Measurements from ENCODE around the gene TBC1D22A. TPM values are rescaled to one million over a fixed set of nuclear protein-coding genes. Genes with fewer than 3 reads are reported as not detected.

Gene TBC1D22A
- total RNA-seq, 4 donors from 2014 or later = 16.2 to 22.2 (median 17.8) TPM

DNA sequence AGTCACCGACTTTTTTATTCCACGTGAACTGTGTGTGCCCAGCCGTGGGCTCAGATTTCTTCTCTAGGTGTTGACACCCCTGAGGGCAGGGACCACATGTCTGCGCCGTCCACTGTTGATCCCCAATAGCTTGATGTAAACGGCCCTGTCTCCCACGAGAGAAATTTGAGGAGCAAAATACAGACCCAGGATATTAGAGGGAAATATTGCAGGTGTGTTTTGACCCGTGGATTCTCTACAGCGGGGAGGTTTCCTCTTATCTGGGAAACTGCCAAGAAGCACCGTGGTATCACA lies 437.5 kb downstream of the TBC1D22A start:
- WGBS, 2 donors (ENCODE audit: low coverage in 1 of 2) = 40 to 56% methylated on average over 3 to 6 of the region's 10 CpGs
- ATAC-seq = no peak
- peaks cover 83% of the 10 kb centered on the region for H3K27me3 ChIP-seq
- H3K36me3 ChIP-seq = no peaks in the 10 kb centered on the region
- no peak overlapping the region for H3K27ac ChIP-seq
- H3K4me3 ChIP-seq = no peak overlapping the region
- H3K4me1 ChIP-seq = no peaks in the 10 kb centered on the region
- TF ChIP-seq POLR2AphosphoS5 (IDR thresholded peaks at IDR 0.05) = no peak
- TF ChIP-seq CTCF (IDR thresholded peaks at IDR 0.05) = no peak
- TF ChIP-seq EP300 (IDR thresholded peaks at IDR 0.05) = no peak
- no peak for TF ChIP-seq POLR2A (IDR thresholded peaks at IDR 0.05)
- no peaks in the 10 kb centered on the region for H3K9me3 ChIP-seq

- Histone ChIP-seq H3K4me1 (no peaks in the 10 kb centered on the region), H3K36me3 (no peaks in the 10 kb centered on the region), H3K4me3 (no peak overlapping the region), H3K9me3 (no peaks in the 10 kb centered on the region), H3K27ac (no peak overlapping the region), H3K27me3 (peaks cover 89% of the 10 kb centered on the region)
- WGBS, 2 donors (ENCODE audit: low coverage in 1 of 2) = 0 to 57% methylated on average over 2 to 3 of the region's 25 CpGs
- no peak for ATAC-seq
- TF ChIP-seq CTCF (IDR thresholded peaks at IDR 0.05) (no peak), EP300 (IDR thresholded peaks at IDR 0.05) (no peak), POLR2A (IDR thresholded peaks at IDR 0.05) (no peak), POLR2AphosphoS5 (IDR thresholded peaks at IDR 0.05) (no peak)
These were observed 438.0 kb downstream of the TBC1D22A start for GRCh38 chr22:47200273-47201051.

DNA sequence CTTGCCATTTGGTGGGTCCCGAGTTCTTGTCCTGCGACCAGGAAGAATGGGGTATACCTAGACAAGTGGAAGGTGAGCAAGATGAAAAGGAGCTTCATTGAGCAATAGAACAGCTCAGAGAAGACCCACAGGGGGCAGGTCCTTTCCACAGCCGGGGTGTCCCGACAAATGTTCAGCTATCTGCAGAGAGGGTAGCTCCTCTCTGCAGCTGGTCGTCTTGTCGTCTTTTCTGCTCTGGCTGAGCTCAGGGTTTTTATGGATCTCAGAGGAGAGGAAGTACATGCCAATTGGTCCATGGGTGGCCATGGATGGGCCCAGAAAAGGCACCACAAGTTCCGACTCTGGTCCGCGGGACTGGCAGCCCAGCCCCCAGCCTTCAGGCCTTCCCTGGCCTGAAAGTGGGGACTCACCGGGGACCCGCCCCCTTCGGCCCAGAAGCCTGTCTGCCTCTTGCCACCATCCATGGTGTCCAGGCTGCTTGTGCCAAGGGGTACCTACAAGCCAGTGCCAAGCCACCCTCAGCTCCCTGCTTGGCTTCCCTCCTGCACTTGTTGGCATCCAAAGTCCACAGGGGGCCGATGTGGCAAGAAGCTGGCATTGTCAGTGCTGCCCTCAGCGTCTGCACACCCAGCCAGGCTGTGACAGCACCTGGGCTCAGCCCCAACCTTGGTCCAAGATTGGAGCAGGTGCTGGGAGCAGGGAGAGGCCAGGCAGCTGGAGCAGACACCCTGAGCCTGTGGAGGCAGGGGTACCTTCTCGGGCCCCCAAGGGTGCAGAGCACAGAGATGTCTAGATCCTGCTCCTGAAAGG lies 438.9 kb downstream of the TBC1D22A start:
- Histone ChIP-seq H3K27me3 (peaks cover 92% of the 10 kb centered on the region), H3K9me3 (no peaks in the 10 kb centered on the region), H3K27ac (no peak overlapping the region), H3K4me1 (no peaks in the 10 kb centered on the region), H3K36me3 (no peaks in the 10 kb centered on the region), H3K4me3 (no peak overlapping the region)
- ATAC-seq = no peak
- 83% methylated on average over 4 of the region's 15 CpGs; no CpG with 5 or more reads in 1 of the 2 donors for WGBS, 2 donors (ENCODE audit: low coverage in 1 of 2)
- no peak for TF ChIP-seq CTCF (IDR thresholded peaks at IDR 0.05)
- no peak for TF ChIP-seq POLR2A (IDR thresholded peaks at IDR 0.05)
- TF ChIP-seq POLR2AphosphoS5 (IDR thresholded peaks at IDR 0.05) = no peak
- no peak for TF ChIP-seq EP300 (IDR thresholded peaks at IDR 0.05)

GRCh38 chr22:47201996-47202818 lies 439.8 kb downstream of the TBC1D22A start:
- Histone ChIP-seq H3K9me3 (no peaks in the 10 kb centered on the region), H3K27me3 (peaks cover 84% of the 10 kb centered on the region), H3K27ac (no peak overlapping the region), H3K4me3 (no peak overlapping the region), H3K36me3 (no peaks in the 10 kb centered on the region), H3K4me1 (no peaks in the 10 kb centered on the region)
- no CpG with 5 or more reads among the region's 27 CpGs for WGBS, 2 donors (ENCODE audit: low coverage in 1 of 2)
- TF ChIP-seq POLR2A (IDR thresholded peaks at IDR 0.05) (no peak), POLR2AphosphoS5 (IDR thresholded peaks at IDR 0.05) (no peak), EP300 (IDR thresholded peaks at IDR 0.05) (no peak), CTCF (IDR thresholded peaks at IDR 0.05) (no peak)
- no peak for ATAC-seq

Data from gastroesophageal sphincter (tissue), 4 donors.